ENCODE measurements around the gene LGMN. TPM values are rescaled to one million over a fixed set of nuclear protein-coding genes. Genes with fewer than 3 reads are reported as not detected.
A peak's percentile ranks its signal among the peaks of the same experiment; 100 is the strongest.

Gene LGMN
- total RNA-seq, 1 experiment from 2014 or later: 37.2 TPM

- in situ Hi-C loops (cut with HindIII; ENCODE audit: low pct_unique_long_range_greater_than_20kb, low sequenced_read_pairs) (no loop called here), intact Hi-C loops (cut with micrococcal nuclease; ENCODE audit: unreplicated experiment) (no loop called here)
- H3K36me3 ChIP-seq (ENCODE audit: control insufficient read depth, insufficient read depth, low read length): no peaks in the 10 kb centered on the region
- ChIA-PET POLR2A (no interaction called here), CTCF (interaction anchor here (1.2 kb wide), 1 partner anchor 124 kb away, joined by 6 read pairs; no protein-coding TSS in a partner anchor)
- no peaks in the 10 kb centered on the region for H3K9me3 ChIP-seq (ENCODE audit: control insufficient read depth, insufficient read depth, low read depth, low read length)
- DNase-seq (ENCODE audit: low read depth, low spot score) (no peak), ATAC-seq (peak; percentile 65)
- no peak overlapping the region for H3K27ac ChIP-seq (ENCODE audit: low read length)
- BruUV-seq (replicated peaks): no TSS peak
- H3K27me3 ChIP-seq (ENCODE audit: control insufficient read depth, insufficient read depth, low read length): no peaks in the 10 kb centered on the region
- H3K4me3 ChIP-seq (ENCODE audit: low read depth in 2 of 2, low read length in 2 of 2): peak overlapping the region; percentile 40 to 46
- no peaks in the 10 kb centered on the region for H3K4me1 ChIP-seq (ENCODE audit: control insufficient read depth, insufficient read depth, low read length)
- TF ChIP-seq REST (IDR thresholded peaks at IDR 0.05; ENCODE audit: insufficient read depth in 1 of 2, low read depth in 2 of 2, low read length in 1 of 2) (no peak), CTCF (IDR thresholded peaks at IDR 0.05) (no peak), POLR2AphosphoS5 (IDR thresholded peaks at IDR 0.05; ENCODE audit: low read depth, low read length) (no peak), SIN3A (IDR thresholded peaks at IDR 0.05; ENCODE audit: borderline replicate concordance, insufficient read depth, low read depth, low read length) (no peak), TCF7L2 (IDR thresholded peaks at IDR 0.05; ENCODE audit: low read depth, low read length) (no peak)
These were observed 60.6 kb downstream of the LGMN start for GRCh38 chr14:92687681-92688433.

- no TSS peak for BruUV-seq (replicated peaks)
- intact Hi-C loops (cut with micrococcal nuclease; ENCODE audit: unreplicated experiment): no loop called here
- ChIA-PET CTCF (interaction anchor here (0.5 to 1.2 kb wide), 3 partner anchors 80 to 576 kb away, joined by 6 to 10 read pairs (median 8); no protein-coding TSS in a partner anchor), POLR2A (interaction anchor here (0.6 kb wide), 1 partner anchor 218 kb away, joined by 3 read pairs; no protein-coding TSS in a partner anchor)
- no peaks in the 10 kb centered on the region for H3K9me3 ChIP-seq (ENCODE audit: control insufficient read depth, insufficient read depth, low read depth, low read length)
- no peaks in the 10 kb centered on the region for H3K4me1 ChIP-seq (ENCODE audit: control insufficient read depth, insufficient read depth, low read length)
- peak overlapping the region; percentile 40 to 46 for H3K4me3 ChIP-seq (ENCODE audit: low read depth in 2 of 2, low read length in 2 of 2)
- ATAC-seq (peak; percentile 84), DNase-seq (ENCODE audit: low read depth, low spot score) (no peak)
- H3K36me3 ChIP-seq (ENCODE audit: control insufficient read depth, insufficient read depth, low read length): no peaks in the 10 kb centered on the region
- no peak for TF ChIP-seq REST (IDR thresholded peaks at IDR 0.05; ENCODE audit: insufficient read depth in 1 of 2, low read depth in 2 of 2, low read length in 1 of 2)
- TF ChIP-seq CTCF (IDR thresholded peaks at IDR 0.05): peak; percentile 96
- TF ChIP-seq SIN3A (IDR thresholded peaks at IDR 0.05; ENCODE audit: borderline replicate concordance, insufficient read depth, low read depth, low read length): no peak
- no peak for TF ChIP-seq TCF7L2 (IDR thresholded peaks at IDR 0.05; ENCODE audit: low read depth, low read length)
- no peak for TF ChIP-seq POLR2AphosphoS5 (IDR thresholded peaks at IDR 0.05; ENCODE audit: low read depth, low read length)
- in situ Hi-C loops (cut with HindIII; ENCODE audit: low pct_unique_long_range_greater_than_20kb, low sequenced_read_pairs): no loop called here
- H3K27me3 ChIP-seq (ENCODE audit: control insufficient read depth, insufficient read depth, low read length): no peaks in the 10 kb centered on the region
- H3K27ac ChIP-seq (ENCODE audit: low read length): no peak overlapping the region
These were observed 61.5 kb downstream of the LGMN start for GRCh38 chr14:92686900-92687427.

Measured in Panc1 (cell line).